H9 (cell line): ENCODE results near the gene TSC1. TPM values are rescaled to one million over a fixed set of nuclear protein-coding genes. Genes with fewer than 3 reads are reported as not detected.

Experiments used
- DNase-seq: peaks from one replicate; pipeline ENCODE4 v3.0.0-alpha.2; 2017
- H2AFZ ChIP-seq: one replicate; pipeline ENCODE4 v1.6.1; 2013; ENCODE audit warnings: mild to moderate bottlenecking, low read length, control low read depth, moderate library complexity
- H2AK5ac ChIP-seq: 2 replicates; pipeline ENCODE4 v1.6.1; 2013; ENCODE audit warnings: low read length, control low read depth, mixed read lengths; ENCODE audit not compliant: insufficient read length
- H2BK120ac ChIP-seq: one replicate; pipeline ENCODE4 v1.6.1; 2013; ENCODE audit warnings: low read depth, mild to moderate bottlenecking, low read length, control low read depth, inconsistent platforms; ENCODE audit not compliant: poor library complexity, severe bottlenecking
- H2BK12ac ChIP-seq: 2 replicates; pipeline ENCODE4 v1.6.1; 2013; ENCODE audit warnings: low read length, control low read depth, mixed read lengths, low read depth; ENCODE audit not compliant: insufficient read length
- H2BK15ac ChIP-seq: 2 replicates; pipeline ENCODE4 v1.6.1; 2013; ENCODE audit warnings: low read depth, low read length, control low read depth
- H2BK20ac ChIP-seq: one replicate; pipeline ENCODE4 v1.6.1; 2013; ENCODE audit warnings: low read depth, mild to moderate bottlenecking, low read length, control low read depth, inconsistent platforms; ENCODE audit not compliant: poor library complexity, severe bottlenecking
- H2BK5ac ChIP-seq: 2 replicates; pipeline ENCODE4 v1.6.1; 2013; ENCODE audit warnings: low read length, control low read depth, mixed read lengths; ENCODE audit not compliant: insufficient read length
- H3K14ac ChIP-seq: 2 replicates; pipeline ENCODE4 v1.6.1; 2013; ENCODE audit warnings: low read length, control low read depth; ENCODE audit not compliant: insufficient read depth
- H3K18ac ChIP-seq: 2 replicates; pipeline ENCODE4 v1.6.1; 2013; ENCODE audit warnings: low read depth, mild to moderate bottlenecking, mixed read lengths, low read length, control low read depth; ENCODE audit not compliant: insufficient read length
- H3K23ac ChIP-seq: 2 replicates; pipeline ENCODE4 v1.6.1; 2013; ENCODE audit warnings: low read length, control low read depth, mixed read lengths, low read depth; ENCODE audit not compliant: insufficient read length
- H3K23me2 ChIP-seq: 2 replicates; pipeline ENCODE4 v1.6.1; 2013; ENCODE audit warnings: low read depth, mild to moderate bottlenecking, mixed read lengths, low read length, control low read depth; ENCODE audit not compliant: insufficient read length, poor library complexity, severe bottlenecking
- H3K27ac ChIP-seq: 2 replicates; pipeline ENCODE4 v1.5.1; 2013; ENCODE audit warnings: low read length, control low read depth, mixed read lengths, low read depth; ENCODE audit not compliant: insufficient read length
- H3K27me3 ChIP-seq: 2 replicates; pipeline ENCODE4 v1.6.1; 2013; ENCODE audit warnings: low read length, control low read depth, inconsistent platforms; ENCODE audit not compliant: insufficient read depth
- H3K4ac ChIP-seq: 2 replicates; pipeline ENCODE4 v1.6.1; 2013; ENCODE audit warnings: low read depth, mild to moderate bottlenecking, control low read depth, inconsistent platforms, low read length, moderate library complexity
- H3K4me1 ChIP-seq: 2 replicates; pipeline ENCODE4 v1.6.1; 2013; ENCODE audit warnings: low read length, control low read depth, inconsistent platforms; ENCODE audit not compliant: insufficient read depth
- H3K4me2 ChIP-seq: 2 replicates; pipeline ENCODE4 v1.6.1; 2013; ENCODE audit warnings: low read length, control low read depth, mixed read lengths; ENCODE audit not compliant: insufficient read length, insufficient read depth
- H3K56ac ChIP-seq: 2 replicates; pipeline ENCODE4 v1.6.1; 2013; ENCODE audit warnings: low read depth, mild to moderate bottlenecking, mixed read lengths, low read length, control low read depth; ENCODE audit not compliant: insufficient read length
- H3K79me1 ChIP-seq: 2 replicates; pipeline ENCODE4 v1.6.1; 2013; ENCODE audit warnings: low read depth, mild to moderate bottlenecking, moderate library complexity, low read length, control low read depth, inconsistent platforms; ENCODE audit not compliant: insufficient read depth, poor library complexity, severe bottlenecking
- H3K79me2 ChIP-seq: 2 replicates; pipeline ENCODE4 v1.6.1; 2013; ENCODE audit warnings: low read length, control low read depth, inconsistent platforms; ENCODE audit not compliant: insufficient read depth
- H3K9ac ChIP-seq: 2 replicates; pipeline ENCODE4 v1.6.1; 2013; ENCODE audit warnings: low read length, control low read depth, mixed read lengths; ENCODE audit not compliant: insufficient read length; ENCODE audit errors: extremely low read depth
- H3K9me3 ChIP-seq: one replicate; pipeline ENCODE4 v1.6.1; 2013; ENCODE audit warnings: low read depth, low read length, inconsistent platforms; ENCODE audit not compliant: control insufficient read depth
- H3T11ph ChIP-seq: one replicate; pipeline ENCODE4 v1.6.1; 2013; ENCODE audit warnings: mild to moderate bottlenecking, low read length, control low read depth, inconsistent platforms
- H4K20me1 ChIP-seq: one replicate; pipeline ENCODE4 v1.6.1; 2013; ENCODE audit not compliant: control insufficient read depth, insufficient read length, insufficient read depth
- H4K5ac ChIP-seq: 2 replicates; pipeline ENCODE4 v1.6.1; 2013; ENCODE audit warnings: low read depth, mild to moderate bottlenecking, mixed read lengths, low read length, control low read depth; ENCODE audit not compliant: insufficient read length
- H4K8ac ChIP-seq: replicated peaks from 2 replicates; pipeline ENCODE4 v1.6.1; 2013; ENCODE audit warnings: low read length, control low read depth, mixed read lengths, low read depth; ENCODE audit not compliant: insufficient read length
- H4K91ac ChIP-seq: 2 replicates; pipeline ENCODE4 v1.6.1; 2013; ENCODE audit warnings: low read depth, mild to moderate bottlenecking, moderate library complexity, mixed read lengths, low read length, control low read depth; ENCODE audit not compliant: insufficient read length
- H3K27ac Mint-ChIP-seq, 3 experiments: 2 replicates in 2 of 3; 3 replicates in 1 of 3; pipeline ENCODE4 v1.8.0; 2020 to 2021; ENCODE audit warnings: mixed read lengths in 3 of 3, mild to moderate bottlenecking in 1 of 3, moderate library complexity in 1 of 3
- H3K27me3 Mint-ChIP-seq: 2 replicates; pipeline ENCODE4 v1.8.0; 2021; ENCODE audit warnings: low read depth, mild to moderate bottlenecking, moderate library complexity, mixed read lengths
- H3K36me3 Mint-ChIP-seq, 3 experiments: 2 replicates in 2 of 3; 3 replicates in 1 of 3; pipeline ENCODE4 v1.8.0; 2020 to 2021; ENCODE audit warnings: low read depth in 3 of 3, mixed read lengths in 3 of 3; ENCODE audit not compliant: insufficient read depth in 1 of 3
- H3K4me1 Mint-ChIP-seq, 2 experiments: 2 replicates each; pipeline ENCODE4 v1.8.0; 2020; ENCODE audit warnings: mixed read lengths in 2 of 2
- H3K4me3 Mint-ChIP-seq, 2 experiments: 2 replicates in 1 of 2; 3 replicates in 1 of 2; pipeline ENCODE4 v1.8.0; 2020 to 2021; ENCODE audit warnings: mild to moderate bottlenecking in 2 of 2, mixed read lengths in 2 of 2, moderate library complexity in 1 of 2
- H3K9me3 Mint-ChIP-seq, 2 experiments: 2 replicates in 1 of 2; 3 replicates in 1 of 2; pipeline ENCODE4 v1.8.0; 2020; ENCODE audit warnings: mild to moderate bottlenecking in 2 of 2, mixed read lengths in 2 of 2, moderate library complexity in 1 of 2
- CTCF ChIP-seq: fragments of 200-600 bp; sonication (generic); conservative IDR thresholded peaks from 3 replicates; pipeline ENCODE4 v1.8.0; 2021; ENCODE audit warnings: antibody characterized with exemption, mild to moderate bottlenecking
- WGBS: extraction: QIAGEN DNeasy Blood & Tissue Kit; methylation state at CpG from one replicate; pipeline ENCODE4 v1.1.7; 2013; ENCODE audit warnings: missing lambda C conversion rate, low lambda C conversion rate, mixed read lengths; ENCODE audit not compliant: insufficient read length; ENCODE audit errors: extremely low coverage; 5-methylcytosine and 5-hydroxymethylcytosine counted together
- total RNA-seq: library from RNA; stranded (reverse); gene quantifications from 2 replicates; pipeline ENCODE4 v1.2.1, GENCODE V29; 2021

The TSC1 gene
- total RNA-seq, 1 experiment from 2014 or later: 32.7 TPM

DNA sequence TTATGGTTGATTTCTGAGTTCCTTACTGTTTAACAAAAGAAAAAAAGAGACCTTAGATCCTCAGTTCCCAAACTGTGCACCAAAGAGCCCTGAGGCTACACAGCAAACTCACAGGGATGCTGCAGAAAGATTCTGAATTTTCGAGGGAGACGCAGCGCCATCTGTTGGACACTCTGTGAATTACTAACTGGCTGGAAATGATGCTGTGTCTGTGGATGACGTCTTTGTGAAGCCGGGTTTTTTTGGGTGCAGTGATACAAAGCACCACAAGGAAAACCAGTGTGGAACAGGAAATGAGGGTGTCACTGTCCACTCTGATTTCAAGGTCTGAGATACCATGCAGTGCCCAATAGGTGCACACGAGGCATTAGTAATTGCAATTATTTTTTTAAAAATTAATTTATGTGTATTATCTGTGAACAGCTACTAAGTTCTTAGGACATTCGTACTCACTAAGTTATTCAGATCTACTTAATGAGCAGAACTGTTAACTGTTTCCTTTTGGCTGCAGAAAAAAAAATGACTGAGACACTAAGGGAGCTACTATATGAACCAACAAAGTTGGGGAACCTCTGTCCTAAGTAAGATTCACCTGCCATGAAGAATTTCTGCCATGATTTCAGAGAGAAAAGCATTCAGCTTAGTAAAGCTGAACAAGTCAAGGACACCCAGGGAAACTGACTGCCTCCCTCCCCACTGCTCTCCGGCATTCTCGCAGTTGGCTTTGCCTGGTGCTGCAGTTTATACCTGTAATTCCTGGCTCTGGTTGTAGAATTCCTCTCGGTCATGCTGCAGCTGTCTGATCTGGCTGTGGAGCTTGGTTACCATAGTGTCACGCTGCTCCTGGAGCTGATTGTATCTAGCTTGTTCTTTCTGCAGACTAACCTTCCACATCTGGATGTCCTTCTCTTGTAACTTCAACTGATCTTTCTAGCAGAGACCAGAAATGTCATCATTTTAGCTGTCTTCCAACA is 42.3 kb downstream of the TSC1 start:
- Histone ChIP-seq H2BK20ac (no peak overlapping the region), H3K23me2 (no peaks in the 10 kb centered on the region), H3K4me1 (no peaks in the 10 kb centered on the region; the same call in 1 of the 2 replicates), H2AFZ (no peak overlapping the region), H2BK12ac (no peak overlapping the region), H3K4me2 (no peak overlapping the region), H3K23ac (no peak overlapping the region), H4K20me1 (no peaks in the 10 kb centered on the region), H3K56ac (no peak overlapping the region), H2AK5ac (no peak overlapping the region), H3T11ph (no peak overlapping the region), H4K5ac (no peak overlapping the region), H3K27me3 (no peaks in the 10 kb centered on the region), H4K91ac (no peak overlapping the region), H3K27ac (no peak overlapping the region), H3K9me3 (no peaks in the 10 kb centered on the region), H3K79me2 (no peaks in the 10 kb centered on the region), H3K9ac (no peak overlapping the region), H3K4ac (no peak overlapping the region), H4K8ac (no peak overlapping the region), H2BK5ac (no peak overlapping the region), H3K18ac (no peak overlapping the region), H2BK15ac (no peak overlapping the region), H3K14ac (no peak overlapping the region), H3K79me1 (no peaks in the 10 kb centered on the region), H2BK120ac (no peak overlapping the region)
- Mint-ChIP-seq H3K4me1 (peaks cover 18 to 24% of the 10 kb centered on the region in 2 experiments), H3K27me3 (no peaks in the 10 kb centered on the region), H3K36me3 (peaks cover 4 to 46% (median 41%) of the 10 kb centered on the region in 3 experiments; a peak in 6 of 7 replicates), H3K27ac (peak overlapping the region in 1 of 3 experiments; percentile 32; a peak in 4 of 7 replicates), H3K4me3 (no peak overlapping the region), H3K9me3 (no peaks in the 10 kb centered on the region)
- no CpG with 5 or more reads among the region's 11 CpGs for WGBS
- TF ChIP-seq CTCF: peak; percentile 95
- peak; percentile 80 for DNase-seq
